Epithelial cell of esophagus (primary cell): ENCODE measurements around the gene LMO2.

Source experiments
- DNase-seq: peaks from one replicate; pipeline ENCODE4 v3.0.0; 2010; ENCODE audit warnings: low read depth
- H3K4me3 ChIP-seq: 2 replicates; pipeline ENCODE4 v1.5.1; 2011; ENCODE audit warnings: mild to moderate bottlenecking, low read length, control low read depth
- TF ChIP-seq, protein P1 (sequence below): IDR thresholded peaks from 2 replicates; pipeline ENCODE4 v1.5.1; 2011; ENCODE audit warnings: low read depth, mild to moderate bottlenecking, low read length, control low read depth, inconsistent platforms; ENCODE audit not compliant: insufficient read depth; ENCODE audit errors: missing control alignments

Gene LMO2

DNA sequence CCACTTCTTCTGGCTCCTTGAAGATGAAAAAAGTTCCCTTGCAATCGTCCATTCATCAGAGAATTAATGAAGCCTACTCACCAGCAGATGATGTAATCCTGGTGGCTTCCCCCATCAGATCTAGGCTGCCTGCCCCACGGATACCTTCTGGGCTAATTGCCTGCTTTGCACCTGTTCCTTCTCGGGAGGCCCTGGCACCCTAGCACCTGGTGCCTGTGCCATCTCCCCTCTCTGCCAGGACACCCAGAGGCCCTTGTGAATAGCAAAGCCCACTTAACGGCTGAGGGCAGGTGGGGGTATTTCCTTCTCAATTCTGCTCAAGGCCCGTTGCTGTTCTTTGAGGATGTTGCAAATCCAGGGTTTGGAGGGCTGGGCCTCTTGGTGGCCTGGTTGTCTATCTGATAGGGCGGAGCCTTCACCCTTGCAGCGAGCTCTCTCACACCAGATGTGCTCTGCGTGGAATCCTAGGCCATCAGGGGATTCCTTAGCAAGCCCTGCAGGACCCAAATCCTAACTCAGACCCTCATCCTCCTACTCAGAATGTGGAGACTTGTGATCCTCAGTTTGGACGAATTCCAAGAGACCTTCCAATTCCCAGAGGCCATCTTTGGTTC, at the start of gene LMO2:
LMO2 (minus strand) TSS at position 363 of the 614 bp plus-strand sequence. CDS start 22,360 bp downstream, outside the sequence.
- TF ChIP-seq, protein P1, sequence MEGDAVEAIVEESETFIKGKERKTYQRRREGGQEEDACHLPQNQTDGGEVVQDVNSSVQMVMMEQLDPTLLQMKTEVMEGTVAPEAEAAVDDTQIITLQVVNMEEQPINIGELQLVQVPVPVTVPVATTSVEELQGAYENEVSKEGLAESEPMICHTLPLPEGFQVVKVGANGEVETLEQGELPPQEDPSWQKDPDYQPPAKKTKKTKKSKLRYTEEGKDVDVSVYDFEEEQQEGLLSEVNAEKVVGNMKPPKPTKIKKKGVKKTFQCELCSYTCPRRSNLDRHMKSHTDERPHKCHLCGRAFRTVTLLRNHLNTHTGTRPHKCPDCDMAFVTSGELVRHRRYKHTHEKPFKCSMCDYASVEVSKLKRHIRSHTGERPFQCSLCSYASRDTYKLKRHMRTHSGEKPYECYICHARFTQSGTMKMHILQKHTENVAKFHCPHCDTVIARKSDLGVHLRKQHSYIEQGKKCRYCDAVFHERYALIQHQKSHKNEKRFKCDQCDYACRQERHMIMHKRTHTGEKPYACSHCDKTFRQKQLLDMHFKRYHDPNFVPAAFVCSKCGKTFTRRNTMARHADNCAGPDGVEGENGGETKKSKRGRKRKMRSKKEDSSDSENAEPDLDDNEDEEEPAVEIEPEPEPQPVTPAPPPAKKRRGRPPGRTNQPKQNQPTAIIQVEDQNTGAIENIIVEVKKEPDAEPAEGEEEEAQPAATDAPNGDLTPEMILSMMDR, result no peak
- peak; percentile 20 for DNase-seq
- H3K4me3 ChIP-seq, result no peak within 1 kb of the TSS

DNA sequence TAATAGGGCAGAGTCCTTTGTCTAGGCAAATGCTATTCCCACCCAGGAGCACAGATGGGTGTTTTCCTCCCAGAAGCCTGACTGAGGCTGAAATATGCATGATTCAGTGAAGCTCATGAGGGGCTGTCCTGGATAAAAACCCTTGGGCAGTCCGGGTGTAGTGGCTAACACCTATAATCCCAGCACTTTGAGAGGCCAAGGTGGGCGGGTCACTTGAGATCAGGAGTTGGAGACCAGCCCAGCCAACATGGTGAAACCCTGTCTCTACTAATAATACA, 48.6 kb upstream of the LMO2 start:
- TF ChIP-seq, protein P1, result no peak
- no peak for DNase-seq
- H3K4me3 ChIP-seq, result no peak overlapping the region

DNA sequence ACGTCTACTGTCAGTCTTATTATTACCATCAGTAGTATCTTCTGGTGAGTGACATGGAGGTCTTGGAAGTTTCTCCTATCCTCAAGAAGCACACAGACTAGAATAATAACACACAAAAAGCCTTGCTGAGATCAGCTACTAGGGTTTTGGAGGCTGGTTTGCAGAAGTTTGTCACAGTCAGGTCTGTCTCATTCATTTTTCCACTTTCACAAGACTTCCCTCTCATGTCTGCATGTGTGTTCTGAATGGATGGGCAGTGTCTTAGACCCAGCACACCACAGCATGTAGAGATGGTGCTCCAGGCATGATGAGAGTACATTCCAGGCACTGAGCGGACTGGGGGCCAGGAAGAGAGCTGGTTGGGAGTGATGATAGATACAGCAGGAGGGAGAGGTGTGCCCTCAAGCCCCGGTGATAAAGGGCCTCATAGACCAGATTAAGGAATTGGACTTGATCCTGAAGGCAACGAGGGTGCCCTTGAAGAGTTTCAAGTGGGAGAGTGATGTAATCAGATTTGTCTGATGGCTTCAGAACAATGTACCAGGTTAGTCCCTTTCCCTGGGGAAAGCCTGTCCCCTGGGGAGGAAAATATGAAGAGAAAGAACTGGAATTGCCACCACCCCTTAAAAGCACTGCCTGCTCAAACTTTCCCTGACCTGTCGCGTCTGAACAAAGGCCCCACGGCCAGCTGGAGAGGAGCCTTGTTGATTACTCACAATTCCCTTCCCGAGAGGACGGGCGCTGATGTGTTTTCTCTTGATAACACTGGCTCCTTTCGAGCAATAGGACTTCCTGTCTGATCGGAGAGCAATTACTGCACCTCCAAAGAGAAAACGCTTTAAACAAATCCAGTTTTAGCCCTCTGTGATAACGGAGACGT, 45.1 kb upstream of the LMO2 start:
- DNase-seq, result peak; percentile 61
- H3K4me3 ChIP-seq, result no peak overlapping the region
- TF ChIP-seq, protein P1, result no peak

DNA sequence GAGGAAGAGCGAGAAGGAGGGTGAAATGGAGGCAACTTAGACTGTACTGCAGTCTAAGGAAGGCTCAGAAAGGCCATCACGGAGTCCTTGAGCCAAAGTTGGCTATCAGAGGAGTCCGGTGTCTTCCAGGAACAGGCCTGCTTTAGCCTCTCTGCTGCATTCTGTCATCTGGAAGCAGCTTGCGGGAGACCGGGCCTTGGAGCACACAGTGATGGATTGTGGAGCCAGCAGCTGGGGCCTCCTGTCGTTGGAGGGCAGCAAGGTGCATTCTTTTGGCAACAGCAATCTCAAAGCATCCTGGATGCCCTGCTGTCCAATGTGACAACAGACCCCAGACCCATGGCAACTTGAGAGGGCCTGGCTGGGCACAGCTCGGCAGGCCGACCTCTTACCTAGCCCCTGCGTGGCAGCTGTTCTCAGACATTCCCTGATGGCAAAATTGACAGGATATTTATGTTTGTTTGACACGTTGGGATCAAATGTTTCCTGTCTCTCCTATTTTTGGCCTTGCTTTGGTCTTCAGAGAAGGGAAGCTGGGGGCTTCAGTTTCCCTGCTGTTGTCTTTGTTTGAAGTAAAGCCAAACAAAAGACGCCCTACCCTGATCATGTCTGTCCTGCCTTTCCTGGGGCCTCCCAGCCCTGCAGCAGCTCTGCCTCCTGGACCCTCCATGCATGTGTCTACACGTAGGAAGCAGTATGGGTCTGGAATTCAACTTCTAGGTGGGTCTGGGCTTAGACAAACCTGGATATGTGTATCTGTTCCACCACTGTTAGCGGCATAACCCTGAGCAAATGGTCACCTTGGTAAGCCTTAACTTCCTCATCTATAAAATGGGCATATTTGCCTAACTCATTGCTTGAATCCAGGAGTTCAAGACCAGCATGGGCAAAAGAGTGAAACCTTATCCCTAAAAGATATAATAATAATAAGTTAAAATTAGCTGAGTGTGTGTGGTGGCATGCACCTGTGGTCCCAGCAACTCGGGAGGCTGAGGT, 43.9 kb upstream of the LMO2 start:
- TF ChIP-seq, protein P1, result no peak
- no peak overlapping the region for H3K4me3 ChIP-seq
- no peak for DNase-seq

DNA sequence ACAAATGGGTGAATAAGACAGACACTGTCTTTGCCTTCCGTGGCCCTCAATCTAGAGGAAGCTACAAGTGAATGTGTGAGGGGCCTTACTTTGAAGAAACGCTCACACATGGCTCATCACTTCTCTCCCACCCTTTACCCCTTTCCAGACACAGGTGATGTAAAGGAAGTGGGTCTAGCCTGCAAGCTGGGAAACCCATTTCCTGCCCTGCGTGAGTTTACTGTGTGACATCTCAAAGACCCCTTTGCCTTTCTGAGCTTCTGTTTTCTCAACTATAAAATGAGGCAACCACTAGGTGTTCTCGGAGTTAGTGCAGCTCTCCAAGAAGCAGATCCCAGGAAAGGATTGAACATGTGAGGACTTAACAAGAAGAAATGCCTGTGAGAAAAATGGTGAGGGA, 43.1 kb upstream of the LMO2 start:
- no peak for DNase-seq
- H3K4me3 ChIP-seq, result no peak overlapping the region
- TF ChIP-seq, protein P1, result no peak

- TF ChIP-seq, protein P1, result no peak
- H3K4me3 ChIP-seq, result no peak overlapping the region
- DNase-seq, result no peak
Observed at GRCh38 chr11:33934450-33934849, 42.6 kb upstream of the LMO2 start.
